ENCODE data around the gene NT5C2. TPM values are rescaled to one million over a fixed set of nuclear protein-coding genes. Genes with fewer than 3 reads are reported as not detected.

NT5C2 gene
- total RNA-seq, 1 donor from 2014 or later = 55.0 TPM

- no peak for DNase-seq
- intact Hi-C loops (cut with micrococcal nuclease) = no loop called here
- Histone ChIP-seq H3K27me3 (ENCODE audit: low read depth) (no peaks in the 10 kb centered on the region), H3K27ac (replicated peaks) (no peak overlapping the region), H3K36me3 (peaks cover 54% of the 10 kb centered on the region), H3K4me3 (no peak overlapping the region), H3K9me3 (replicated peaks) (no peaks in the 10 kb centered on the region), H3K4me1 (peaks cover 46% of the 10 kb centered on the region)
- TF ChIP-seq, protein P1, sequence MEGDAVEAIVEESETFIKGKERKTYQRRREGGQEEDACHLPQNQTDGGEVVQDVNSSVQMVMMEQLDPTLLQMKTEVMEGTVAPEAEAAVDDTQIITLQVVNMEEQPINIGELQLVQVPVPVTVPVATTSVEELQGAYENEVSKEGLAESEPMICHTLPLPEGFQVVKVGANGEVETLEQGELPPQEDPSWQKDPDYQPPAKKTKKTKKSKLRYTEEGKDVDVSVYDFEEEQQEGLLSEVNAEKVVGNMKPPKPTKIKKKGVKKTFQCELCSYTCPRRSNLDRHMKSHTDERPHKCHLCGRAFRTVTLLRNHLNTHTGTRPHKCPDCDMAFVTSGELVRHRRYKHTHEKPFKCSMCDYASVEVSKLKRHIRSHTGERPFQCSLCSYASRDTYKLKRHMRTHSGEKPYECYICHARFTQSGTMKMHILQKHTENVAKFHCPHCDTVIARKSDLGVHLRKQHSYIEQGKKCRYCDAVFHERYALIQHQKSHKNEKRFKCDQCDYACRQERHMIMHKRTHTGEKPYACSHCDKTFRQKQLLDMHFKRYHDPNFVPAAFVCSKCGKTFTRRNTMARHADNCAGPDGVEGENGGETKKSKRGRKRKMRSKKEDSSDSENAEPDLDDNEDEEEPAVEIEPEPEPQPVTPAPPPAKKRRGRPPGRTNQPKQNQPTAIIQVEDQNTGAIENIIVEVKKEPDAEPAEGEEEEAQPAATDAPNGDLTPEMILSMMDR (IDR thresholded peaks at IDR 0.05; ENCODE audit: borderline replicate concordance) = no peak
These were observed 88.4 kb downstream of the NT5C2 start for GRCh38 chr10:103104721-103105120.

GRCh38 chr10:103103989-103104388, 89.1 kb downstream of the NT5C2 start:
- no peaks in the 10 kb centered on the region for H3K9me3 ChIP-seq (replicated peaks)
- DNase-seq = no peak
- no peaks in the 10 kb centered on the region for H3K27me3 ChIP-seq (ENCODE audit: low read depth)
- TF ChIP-seq, protein P1 (IDR thresholded peaks at IDR 0.05; ENCODE audit: borderline replicate concordance) = no peak
- intact Hi-C loops (cut with micrococcal nuclease) = no loop called here
- H3K4me1 ChIP-seq = peaks cover 44% of the 10 kb centered on the region
- peaks cover 61% of the 10 kb centered on the region for H3K36me3 ChIP-seq
- H3K27ac ChIP-seq (replicated peaks) = no peak overlapping the region
- H3K4me3 ChIP-seq = no peak overlapping the region

GRCh38 chr10:103102195-103102594, 90.9 kb downstream of the NT5C2 start:
- peaks cover 75% of the 10 kb centered on the region for H3K36me3 ChIP-seq
- peaks cover 42% of the 10 kb centered on the region for H3K4me1 ChIP-seq
- no peak for DNase-seq
- TF ChIP-seq, protein P1 (IDR thresholded peaks at IDR 0.05; ENCODE audit: borderline replicate concordance) = no peak
- H3K4me3 ChIP-seq = no peak overlapping the region
- H3K9me3 ChIP-seq (replicated peaks) = no peaks in the 10 kb centered on the region
- intact Hi-C loops (cut with micrococcal nuclease) = no loop called here
- H3K27ac ChIP-seq (replicated peaks) = no peak overlapping the region
- no peaks in the 10 kb centered on the region for H3K27me3 ChIP-seq (ENCODE audit: low read depth)

- peaks cover 87% of the 10 kb centered on the region for H3K36me3 ChIP-seq
- H3K27me3 ChIP-seq (ENCODE audit: low read depth) = no peaks in the 10 kb centered on the region
- H3K4me1 ChIP-seq = peaks cover 28% of the 10 kb centered on the region
- no peaks in the 10 kb centered on the region for H3K9me3 ChIP-seq (replicated peaks)
- TF ChIP-seq, protein P1 (IDR thresholded peaks at IDR 0.05; ENCODE audit: borderline replicate concordance) = no peak
- no peak overlapping the region for H3K27ac ChIP-seq (replicated peaks)
- DNase-seq = no peak
- no peak overlapping the region for H3K4me3 ChIP-seq
- intact Hi-C loops (cut with micrococcal nuclease) = no loop called here
These were observed 92.5 kb downstream of the NT5C2 start for GRCh38 chr10:103100620-103101019.

DNA sequence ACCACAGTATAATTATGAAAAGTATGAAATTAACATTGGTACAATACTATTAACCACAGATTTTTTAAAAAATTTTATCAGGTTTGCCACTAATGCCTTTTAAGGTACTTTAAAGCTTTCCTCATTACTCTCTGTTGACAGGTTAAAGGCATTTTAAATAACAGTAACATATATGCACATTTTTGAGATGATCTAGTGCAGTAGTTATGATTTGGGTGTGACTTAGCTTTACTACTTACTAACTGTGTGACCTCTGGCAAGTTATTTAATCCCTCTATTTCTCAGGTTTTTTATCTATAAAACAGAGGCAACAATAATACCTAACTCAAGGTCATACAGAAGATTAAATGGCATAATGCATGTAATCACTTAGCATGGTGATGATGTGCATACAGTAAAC, 94.8 kb downstream of the NT5C2 start:
- Histone ChIP-seq H3K27me3 (ENCODE audit: low read depth) (no peaks in the 10 kb centered on the region), H3K27ac (replicated peaks) (no peak overlapping the region), H3K9me3 (replicated peaks) (no peaks in the 10 kb centered on the region), H3K4me1 (peaks cover 21% of the 10 kb centered on the region), H3K4me3 (no peak overlapping the region), H3K36me3 (peaks cover 89% of the 10 kb centered on the region)
- DNase-seq = no peak
- TF ChIP-seq, protein P1 (IDR thresholded peaks at IDR 0.05; ENCODE audit: borderline replicate concordance) = no peak
- intact Hi-C loops (cut with micrococcal nuclease) = no loop called here

DNA sequence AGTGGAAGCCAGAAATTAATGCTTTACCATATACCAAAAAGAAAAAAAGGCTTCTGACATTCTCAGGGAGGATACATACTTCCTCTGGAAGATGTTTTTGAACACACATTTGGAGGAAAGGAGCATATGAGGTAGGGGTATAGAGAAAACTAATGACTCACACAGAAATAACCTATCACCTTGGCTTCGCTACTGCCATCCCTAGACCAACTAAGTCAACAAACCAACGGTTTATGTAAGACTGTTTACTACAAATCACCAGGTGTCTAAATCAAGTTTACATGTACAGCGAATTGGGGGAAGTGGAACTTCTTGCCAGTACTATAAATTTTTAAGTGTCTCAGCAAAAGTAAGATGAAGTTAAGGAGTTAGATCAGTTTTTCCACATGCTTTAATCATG, 96.9 kb downstream of the NT5C2 start:
- intact Hi-C loops (cut with micrococcal nuclease) = no loop called here
- Histone ChIP-seq H3K27ac (replicated peaks) (no peak overlapping the region), H3K4me3 (no peak overlapping the region)

More for the DNA sequence above, 96.9 kb downstream of the NT5C2 start:
- Histone ChIP-seq H3K4me1 (peaks cover 7% of the 10 kb centered on the region), H3K36me3 (peaks cover 100% of the 10 kb centered on the region), H3K27me3 (ENCODE audit: low read depth) (no peaks in the 10 kb centered on the region), H3K9me3 (replicated peaks) (no peaks in the 10 kb centered on the region)
- TF ChIP-seq, protein P1 (IDR thresholded peaks at IDR 0.05; ENCODE audit: borderline replicate concordance) = no peak
- DNase-seq = no peak
